ENCODE data around the gene KIRREL3.
A peak's percentile ranks its signal among the peaks of the same experiment; 100 is the strongest.

The KIRREL3 gene

DNA sequence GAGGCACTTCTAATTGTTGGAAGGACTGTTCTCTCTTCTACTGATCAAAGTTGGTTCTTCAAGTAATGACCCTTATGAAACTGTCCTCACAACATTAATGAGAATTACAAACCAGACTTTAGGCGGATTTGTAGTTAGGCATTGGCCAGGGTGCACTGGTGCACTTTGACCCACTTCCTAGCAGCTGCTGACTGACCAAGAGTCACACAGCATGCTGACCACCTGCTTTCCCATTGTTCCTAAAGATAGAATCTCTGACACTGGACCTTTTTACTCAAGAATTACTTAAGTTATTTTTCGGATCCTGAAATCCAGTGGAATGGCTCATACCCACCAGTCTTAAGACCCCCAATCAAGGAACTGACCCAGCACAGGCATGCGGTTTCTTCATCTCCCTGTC, 381.1 kb downstream of the KIRREL3 start:
- DNase-seq = no peak

DNA sequence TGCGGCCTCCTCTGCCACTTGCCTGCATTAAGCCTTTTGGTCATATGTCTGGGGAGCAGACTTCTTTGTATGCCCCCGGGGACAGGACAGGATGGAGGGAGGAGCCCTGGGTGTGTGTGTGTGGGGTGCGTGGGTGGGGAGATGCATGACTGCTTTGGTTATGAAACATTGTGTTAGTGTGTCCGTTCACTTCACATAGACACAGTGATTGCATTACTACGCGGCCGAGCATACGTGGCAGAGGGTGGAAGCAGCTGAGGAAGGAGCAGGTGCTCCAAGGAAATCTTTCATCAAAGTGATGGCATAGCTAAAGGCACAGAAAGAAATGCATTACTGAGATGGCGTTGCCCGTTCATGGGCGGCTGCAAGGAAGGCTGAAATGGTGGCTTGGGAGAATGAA, 384.7 kb downstream of the KIRREL3 start:
- no peak for DNase-seq

DNA sequence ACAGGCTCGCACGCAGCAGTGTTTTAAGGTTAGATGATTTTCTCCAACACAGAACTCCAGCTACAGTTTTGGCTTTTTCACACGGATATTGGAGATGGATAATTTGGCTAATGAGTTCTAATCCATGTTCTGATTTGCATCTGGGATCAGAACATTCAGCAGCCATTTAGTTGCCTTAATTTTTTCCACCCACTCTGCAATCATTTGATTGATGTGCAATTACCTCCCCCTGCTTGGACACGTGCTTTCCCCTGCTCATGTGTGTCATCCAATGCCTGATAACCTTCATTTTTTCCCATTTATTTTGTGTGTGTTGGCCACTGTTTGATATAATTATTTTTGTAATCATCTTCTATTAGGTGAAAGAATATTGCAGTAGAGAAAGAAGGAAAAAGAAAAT, 387.3 kb downstream of the KIRREL3 start:
- DNase-seq = no peak

DNA sequence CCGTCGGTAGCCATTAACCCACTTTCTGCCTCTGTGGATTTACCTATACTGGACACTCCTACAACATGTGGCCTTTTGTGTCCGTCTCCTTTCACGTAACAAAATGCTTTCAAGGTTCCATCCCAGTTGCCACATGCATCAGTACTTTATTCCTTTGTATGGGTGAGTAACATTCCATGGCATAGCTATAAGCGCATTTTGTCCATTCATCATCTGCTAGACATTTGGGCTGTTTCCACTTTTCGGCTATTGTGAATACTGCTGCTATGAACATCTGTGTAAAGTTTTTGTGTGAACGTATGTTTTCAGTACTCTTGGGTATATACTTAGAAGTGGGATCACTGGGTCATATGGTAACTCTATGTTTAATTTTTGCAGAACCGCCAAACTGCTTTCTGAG, 387.9 kb downstream of the KIRREL3 start:
- DNase-seq = no peak

DNA sequence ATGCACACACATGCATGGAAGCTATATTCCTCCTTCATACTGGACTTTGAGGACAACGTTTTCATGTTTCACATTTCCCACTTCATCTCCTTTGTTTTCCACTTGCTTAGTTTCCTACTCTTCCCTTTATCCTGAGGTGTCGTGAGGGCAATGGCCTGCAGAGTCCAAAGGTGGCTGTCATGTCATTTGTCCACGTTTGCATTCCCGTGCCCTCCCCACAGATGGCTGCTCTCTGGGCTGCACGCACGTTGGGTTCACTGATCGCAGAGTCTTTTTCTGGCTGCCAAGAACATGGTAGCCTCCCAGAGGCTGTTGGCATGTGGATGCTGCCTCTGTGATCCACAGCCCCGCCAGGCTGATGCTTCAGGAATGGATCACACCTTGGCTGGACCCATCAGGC, 389.1 kb downstream of the KIRREL3 start:
- DNase-seq = no peak

GRCh38 chr11:126608658-126609057, 391.9 kb downstream of the KIRREL3 start:
- no peak for DNase-seq

DNA sequence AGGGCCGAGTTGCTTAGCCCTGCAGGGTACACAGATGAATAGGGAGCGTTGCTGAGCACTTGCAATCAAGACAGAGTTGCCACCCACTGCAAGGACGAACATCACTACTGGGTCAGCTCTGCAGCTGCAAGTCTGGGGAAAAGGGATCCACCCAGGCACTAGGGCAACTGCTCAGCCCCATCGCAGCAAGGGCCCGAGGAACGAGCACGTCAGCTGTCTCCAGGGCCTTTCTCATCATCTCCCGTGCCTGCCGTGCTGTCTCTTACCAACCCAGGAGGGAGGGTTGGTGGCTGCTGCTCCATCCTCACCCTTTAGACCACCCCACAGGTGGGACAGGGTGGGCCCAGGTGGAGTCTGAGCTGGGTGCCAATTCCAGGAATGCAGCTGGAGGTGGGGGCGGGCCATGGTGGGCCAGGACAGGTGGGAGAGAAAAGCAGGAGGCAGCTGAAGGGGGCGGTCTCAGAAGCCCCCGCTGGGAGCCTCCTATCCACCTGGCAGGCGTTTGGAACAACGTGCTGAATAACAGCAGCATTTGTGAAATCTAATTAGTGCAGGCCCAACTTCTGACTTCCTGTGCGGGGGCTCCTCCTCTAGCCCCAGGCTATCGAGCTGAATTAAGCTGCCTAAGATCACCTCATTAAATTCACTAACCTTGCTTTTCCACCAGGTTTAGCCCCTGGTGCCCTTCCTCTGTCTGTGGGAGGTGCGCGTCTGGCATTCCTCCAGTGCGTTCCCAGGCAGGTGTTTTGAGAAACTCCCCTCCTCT, 392.6 kb downstream of the KIRREL3 start:
- DNase-seq = no peak

GRCh38 chr11:126607374-126607773, 393.2 kb downstream of the KIRREL3 start:
- peak; percentile 18 for DNase-seq

GRCh38 chr11:126606484-126606883, 394.1 kb downstream of the KIRREL3 start:
- no peak for DNase-seq

DNA sequence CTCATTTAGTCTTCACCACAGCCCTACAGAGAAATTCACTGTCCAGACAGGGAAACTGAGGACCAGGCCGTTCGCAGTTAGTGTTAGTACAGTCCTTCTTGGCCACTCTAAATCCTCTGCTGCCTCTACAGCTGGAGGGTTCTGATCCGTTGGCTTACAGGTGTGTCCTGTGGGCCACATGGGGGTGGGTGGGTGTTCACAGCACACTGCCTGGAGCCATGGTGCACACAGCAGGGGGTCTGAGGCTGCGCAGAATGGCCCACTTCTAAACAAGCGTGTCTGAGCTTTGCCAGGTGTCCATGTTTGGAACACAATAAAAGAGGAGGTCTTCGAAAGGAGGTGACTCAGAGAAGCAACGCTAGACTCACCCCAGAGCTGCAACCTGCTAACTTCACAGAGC, 396.1 kb downstream of the KIRREL3 start:
- DNase-seq = no peak

DNA sequence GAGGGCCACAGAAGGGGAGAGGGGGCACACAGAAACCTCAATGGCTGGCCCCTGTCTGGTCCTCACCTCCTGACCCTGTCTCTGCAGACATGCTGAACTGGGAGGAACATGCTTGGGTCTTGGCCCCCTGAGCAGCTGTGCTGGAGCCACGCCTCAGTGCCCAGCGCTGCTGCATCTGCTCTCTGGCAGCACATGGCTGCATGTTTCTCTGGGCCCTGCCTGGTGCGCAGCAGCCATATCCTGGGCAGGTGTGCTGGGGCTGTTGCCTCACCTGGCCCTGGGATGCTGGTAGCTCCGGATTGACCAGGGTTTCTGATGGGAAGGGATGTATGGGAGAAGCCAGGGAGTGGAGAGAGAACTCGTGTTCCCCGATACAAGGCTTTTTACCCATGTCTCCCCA, 397.1 kb downstream of the KIRREL3 start:
- no peak for DNase-seq

DNA sequence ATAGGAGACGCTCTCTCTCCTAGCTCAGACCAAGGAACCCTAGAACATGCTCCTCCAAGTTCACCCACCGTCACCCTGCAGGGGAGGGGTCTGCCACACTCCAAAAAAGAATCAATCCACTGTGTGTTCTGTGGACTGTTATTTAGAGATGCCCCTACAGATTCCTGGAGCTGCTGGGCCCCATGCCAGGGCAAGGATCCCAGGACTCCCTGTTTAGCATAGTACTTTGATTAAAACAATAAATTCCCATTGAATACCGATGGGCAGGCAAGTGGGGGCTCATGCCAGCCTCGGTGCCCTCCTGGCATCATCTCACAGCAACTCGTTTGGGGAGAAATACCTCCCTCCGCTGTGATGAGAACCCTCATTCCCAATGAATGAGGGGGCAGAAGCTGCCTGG, 397.6 kb downstream of the KIRREL3 start:
- DNase-seq = no peak

DNA sequence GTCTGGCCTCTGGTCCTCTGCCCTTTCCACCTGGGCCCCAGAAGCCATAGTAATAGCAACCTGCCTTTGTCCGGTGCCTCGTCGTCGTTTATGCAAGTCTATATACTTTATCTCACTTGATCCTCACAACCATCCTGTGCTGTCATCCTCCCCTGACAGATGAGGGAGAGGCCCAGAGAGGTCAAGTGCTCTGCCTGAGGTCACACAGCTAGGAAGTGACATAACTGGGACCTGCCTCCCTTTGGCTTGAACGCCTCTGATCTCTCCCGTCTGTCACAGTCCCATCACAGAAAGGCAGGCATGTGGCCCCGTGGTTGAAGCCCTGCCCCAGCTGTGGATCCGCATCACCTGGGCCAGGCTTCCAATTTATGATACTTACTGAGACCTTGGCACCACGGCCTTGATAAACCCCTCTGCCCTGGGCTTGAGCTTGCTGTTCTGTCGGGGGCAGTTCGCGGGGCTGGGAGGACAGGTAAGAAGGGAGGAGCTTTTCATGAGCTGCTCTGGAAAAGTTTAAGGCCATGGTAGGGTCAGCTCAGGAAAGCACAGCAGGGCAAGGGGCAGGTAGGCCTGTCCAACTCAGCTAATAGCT, 398.1 kb downstream of the KIRREL3 start:
- DNase-seq = no peak

DNA sequence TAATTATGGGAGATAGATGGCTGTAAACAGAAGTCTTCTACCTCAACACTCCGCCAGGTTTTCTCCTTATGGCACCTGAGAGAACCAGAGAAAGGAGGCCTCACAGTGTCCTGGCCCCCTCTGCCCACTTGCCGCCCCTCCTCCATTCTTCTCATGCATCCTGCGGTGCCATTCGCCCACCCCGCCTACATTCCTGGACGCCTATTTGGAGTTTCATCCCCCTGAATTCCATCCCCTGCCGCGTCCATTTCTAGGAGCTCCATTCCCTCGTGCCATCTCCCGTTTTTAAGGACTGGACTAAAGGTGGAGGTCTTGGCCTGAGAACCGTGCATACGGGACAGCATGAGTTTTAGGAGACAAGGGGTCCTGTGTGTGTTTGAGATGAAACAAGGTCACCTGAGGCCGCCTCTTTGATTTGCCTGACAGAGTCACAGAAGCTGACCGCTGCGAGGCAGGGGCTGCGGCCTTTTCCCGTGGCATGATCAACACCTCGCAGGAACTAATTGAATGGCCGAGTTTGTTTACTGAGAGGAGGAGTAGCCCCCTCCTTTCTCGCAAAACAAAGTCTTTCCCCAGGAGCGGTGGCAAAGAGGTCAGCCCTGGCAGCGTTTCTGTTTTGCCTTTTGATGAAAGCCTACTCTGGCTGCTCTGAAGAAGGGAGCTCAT, 398.9 kb downstream of the KIRREL3 start:
- no peak for DNase-seq

DNA sequence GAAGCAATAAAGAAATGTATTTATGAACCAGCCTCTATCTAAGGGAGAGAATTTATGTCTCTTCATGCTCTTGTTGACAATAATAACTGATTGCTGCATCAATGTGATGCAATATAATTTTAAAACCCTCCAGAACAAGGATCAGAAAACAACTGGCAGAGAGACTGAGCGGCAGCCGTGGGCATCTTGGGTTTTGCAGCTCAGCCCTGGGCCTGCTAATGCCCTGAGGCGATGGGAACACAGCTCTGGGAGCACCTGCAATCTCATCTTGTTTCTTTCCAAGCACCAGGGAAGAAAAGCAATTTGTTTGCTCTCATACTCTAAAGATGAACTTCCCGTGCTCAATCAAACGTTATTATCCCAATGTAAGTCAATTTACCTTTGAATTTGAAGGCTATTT, 399.4 kb downstream of the KIRREL3 start:
- no peak for DNase-seq

- no peak for DNase-seq
Measured at GRCh38 chr11:126599217-126599897, 401.2 kb downstream of the KIRREL3 start.

- no peak for DNase-seq
Measured at GRCh38 chr11:126598344-126599216, 402.0 kb downstream of the KIRREL3 start.

DNA sequence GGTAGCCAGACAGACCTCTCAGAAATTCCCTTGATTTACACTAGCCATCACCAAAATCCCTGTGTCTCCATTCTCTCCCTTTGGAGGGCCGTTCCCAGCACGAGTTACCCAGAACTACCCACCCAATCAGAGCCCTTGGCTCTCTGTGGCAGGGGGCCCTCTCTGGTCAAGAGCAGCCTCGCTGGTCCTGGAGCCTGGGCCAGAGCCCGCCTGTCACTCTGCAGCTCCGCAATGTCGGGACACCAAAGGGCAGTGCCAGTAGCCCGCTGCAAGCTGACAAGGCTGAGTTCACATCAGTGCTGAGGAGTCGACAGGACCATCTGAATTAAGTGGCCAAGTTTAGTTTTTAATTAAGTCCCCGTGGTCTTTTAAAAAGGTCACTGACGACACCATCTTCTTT, 403.5 kb downstream of the KIRREL3 start:
- no peak for DNase-seq

DNA sequence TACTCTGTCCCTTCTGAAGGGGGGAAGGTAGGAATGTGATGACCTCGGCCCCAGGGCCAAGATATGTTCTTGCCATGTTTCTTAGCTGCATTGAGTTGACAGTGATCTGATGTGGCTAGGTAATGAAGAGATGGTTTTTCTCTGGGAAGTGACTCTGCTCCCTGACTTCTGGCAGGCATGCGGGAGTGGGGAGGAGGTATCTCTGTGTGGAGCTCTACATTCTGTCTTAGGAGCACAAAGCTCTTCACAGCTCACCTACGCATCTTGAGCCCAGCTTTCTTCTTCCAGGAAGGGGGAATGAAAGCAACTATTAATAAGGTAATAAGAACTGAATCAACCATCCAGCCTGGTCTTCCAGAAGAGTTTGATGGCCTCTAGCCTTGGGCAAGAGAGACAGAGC, 404.1 kb downstream of the KIRREL3 start:
- DNase-seq = no peak

GRCh38 chr11:126595560-126595959, 405.0 kb downstream of the KIRREL3 start:
- no peak for DNase-seq

- DNase-seq = no peak
Measured at GRCh38 chr11:126594921-126595367, 405.6 kb downstream of the KIRREL3 start.
